H54 (cell line): ENCODE results near the gene SFXN3.

Experiments used
- DNase-seq: peaks from one replicate; pipeline ENCODE4 v3.0.0; 2011; ENCODE audit warnings: low spot score, mixed read lengths; ENCODE audit not compliant: insufficient read length
- FAIRE-seq: peaks from 3 replicates; lab custom pipeline; 2011; peaks lifted over from hg19 to GRCh38; lab: Jason Lieb, UNC
- POLR2A ChIP-seq: IDR thresholded peaks from 2 replicates; pipeline ENCODE4 v1.6.1; 2011; ENCODE audit warnings: low read depth, mild to moderate bottlenecking, low read length

Gene SFXN3

GRCh38 chr10:101031128-101031795 lies at the start of gene SFXN3, which contains the start of gene PDZD7:
SFXN3 (plus strand) TSS chr10:101031234; CDS start chr10:101034695, 3,461 bp downstream.
PDZD7 (minus strand) TSS chr10:101031129; CDS start chr10:101030219, 910 bp downstream.
- peak; percentile 87 for DNase-seq
- FAIRE-seq, result no peak
- TF ChIP-seq POLR2A, result no peak; the same call in 1 of the 2 replicates

GRCh38 chr10:100982916-100983830 lies 47.9 kb upstream of the SFXN3 start:
- FAIRE-seq, result no peak
- DNase-seq, result no peak
- TF ChIP-seq POLR2A, result no peak

GRCh38 chr10:100983868-100984671 lies 47.0 kb upstream of the SFXN3 start:
- no peak for DNase-seq
- TF ChIP-seq POLR2A, result no peak
- FAIRE-seq, result no peak

GRCh38 chr10:100984672-100985177 lies 46.3 kb upstream of the SFXN3 start:
- TF ChIP-seq POLR2A, result no peak
- FAIRE-seq, result no peak

GRCh38 chr10:100985336-100985735 lies 45.7 kb upstream of the SFXN3 start:
- no peak for DNase-seq
- no peak for FAIRE-seq
- no peak for TF ChIP-seq POLR2A

More at GRCh38 chr10:100984672-100985177, 46.3 kb upstream of the SFXN3 start:
- DNase-seq, result no peak

GRCh38 chr10:100986623-100986951 lies 44.4 kb upstream of the SFXN3 start:
- TF ChIP-seq POLR2A, result no peak
- DNase-seq (no peak), FAIRE-seq (no peak)

- peak; percentile 81 for DNase-seq
- TF ChIP-seq POLR2A, result peak; percentile 57
- FAIRE-seq, result no peak
Measured at GRCh38 chr10:100986952-100987684, 43.9 kb upstream of the SFXN3 start, which contains the start of the genes MRPL43 and TWNK. MRPL43 (minus strand) TSS chr10:100987497; CDS start chr10:100987443, 54 bp downstream. TWNK (plus strand) TSS chr10:100987543; CDS start chr10:100988211, 668 bp downstream.

- TF ChIP-seq POLR2A, result no peak
- no peak for DNase-seq
- no peak for FAIRE-seq
Measured at GRCh38 chr10:100987685-100988049, 43.4 kb upstream of the SFXN3 start.

GRCh38 chr10:100988166-100988565 lies 42.9 kb upstream of the SFXN3 start:
- no peak for DNase-seq
- TF ChIP-seq POLR2A, result no peak
- FAIRE-seq, result no peak

- FAIRE-seq, result no peak
- no peak for DNase-seq
- no peak for TF ChIP-seq POLR2A
Measured at GRCh38 chr10:100989088-100989487, 41.9 kb upstream of the SFXN3 start.

- FAIRE-seq (no peak), DNase-seq (no peak)
Measured at GRCh38 chr10:100993986-100994708, 36.9 kb upstream of the SFXN3 start.

GRCh38 chr10:100995181-100995580 lies 35.9 kb upstream of the SFXN3 start:
- DNase-seq, result no peak
- TF ChIP-seq POLR2A, result no peak
- no peak for FAIRE-seq

More at GRCh38 chr10:100993986-100994708, 36.9 kb upstream of the SFXN3 start:
- no peak for TF ChIP-seq POLR2A
